ENCODE results near the gene FAM117A. TPM values are rescaled to one million over a fixed set of nuclear protein-coding genes. Genes with fewer than 3 reads are reported as not detected.

The FAM117A gene, protein sequence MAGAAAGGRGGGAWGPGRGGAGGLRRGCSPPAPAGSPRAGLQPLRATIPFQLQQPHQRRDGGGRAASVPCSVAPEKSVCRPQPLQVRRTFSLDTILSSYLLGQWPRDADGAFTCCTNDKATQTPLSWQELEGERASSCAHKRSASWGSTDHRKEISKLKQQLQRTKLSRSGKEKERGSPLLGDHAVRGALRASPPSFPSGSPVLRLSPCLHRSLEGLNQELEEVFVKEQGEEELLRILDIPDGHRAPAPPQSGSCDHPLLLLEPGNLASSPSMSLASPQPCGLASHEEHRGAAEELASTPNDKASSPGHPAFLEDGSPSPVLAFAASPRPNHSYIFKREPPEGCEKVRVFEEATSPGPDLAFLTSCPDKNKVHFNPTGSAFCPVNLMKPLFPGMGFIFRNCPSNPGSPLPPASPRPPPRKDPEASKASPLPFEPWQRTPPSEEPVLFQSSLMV
- total RNA-seq = 5.1 and 9.8 TPM in 2 replicates

DNA sequence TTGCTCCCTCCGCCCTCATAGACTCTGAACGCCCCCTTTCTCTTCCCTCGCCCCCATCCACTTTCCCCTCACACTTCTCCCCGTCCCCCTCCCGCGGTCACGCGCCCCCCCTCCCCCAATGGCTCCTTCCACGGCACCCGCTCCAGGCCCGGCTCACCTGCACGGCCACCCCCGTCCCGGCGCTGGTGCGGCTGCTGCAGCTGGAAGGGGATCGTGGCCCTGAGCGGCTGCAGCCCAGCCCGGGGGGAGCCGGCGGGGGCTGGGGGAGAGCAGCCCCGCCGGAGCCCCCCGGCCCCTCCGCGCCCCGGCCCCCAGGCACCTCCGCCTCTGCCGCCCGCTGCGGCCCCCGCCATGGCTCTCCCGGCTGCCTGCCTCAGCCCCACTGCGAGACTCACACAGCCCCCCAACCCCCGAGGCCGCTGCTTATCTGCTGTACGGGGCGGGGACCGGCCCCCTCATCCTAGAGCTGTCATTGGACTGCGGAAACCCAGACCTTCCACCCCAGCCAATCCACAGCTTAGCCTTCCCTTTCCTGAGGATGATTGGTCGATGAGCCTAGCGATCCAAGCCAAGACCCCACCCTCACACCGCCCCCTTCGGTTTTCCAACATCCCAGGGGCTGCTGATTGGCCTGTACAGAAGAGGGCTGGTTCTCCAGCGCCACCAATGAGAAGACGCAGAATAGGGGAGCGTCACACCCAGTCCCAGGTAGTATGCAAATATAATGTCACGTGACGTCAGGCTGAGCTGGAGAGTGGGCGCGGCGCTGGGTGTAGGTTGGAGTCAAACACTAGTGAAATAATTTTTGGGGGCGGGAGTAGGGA lies at the start of gene FAM117A:
Gene FAM117A, minus strand, starts transcription at position 397 of the 824 bp plus-strand sequence. Its CDS starts 44 bp downstream, at position 353.

DNA sequence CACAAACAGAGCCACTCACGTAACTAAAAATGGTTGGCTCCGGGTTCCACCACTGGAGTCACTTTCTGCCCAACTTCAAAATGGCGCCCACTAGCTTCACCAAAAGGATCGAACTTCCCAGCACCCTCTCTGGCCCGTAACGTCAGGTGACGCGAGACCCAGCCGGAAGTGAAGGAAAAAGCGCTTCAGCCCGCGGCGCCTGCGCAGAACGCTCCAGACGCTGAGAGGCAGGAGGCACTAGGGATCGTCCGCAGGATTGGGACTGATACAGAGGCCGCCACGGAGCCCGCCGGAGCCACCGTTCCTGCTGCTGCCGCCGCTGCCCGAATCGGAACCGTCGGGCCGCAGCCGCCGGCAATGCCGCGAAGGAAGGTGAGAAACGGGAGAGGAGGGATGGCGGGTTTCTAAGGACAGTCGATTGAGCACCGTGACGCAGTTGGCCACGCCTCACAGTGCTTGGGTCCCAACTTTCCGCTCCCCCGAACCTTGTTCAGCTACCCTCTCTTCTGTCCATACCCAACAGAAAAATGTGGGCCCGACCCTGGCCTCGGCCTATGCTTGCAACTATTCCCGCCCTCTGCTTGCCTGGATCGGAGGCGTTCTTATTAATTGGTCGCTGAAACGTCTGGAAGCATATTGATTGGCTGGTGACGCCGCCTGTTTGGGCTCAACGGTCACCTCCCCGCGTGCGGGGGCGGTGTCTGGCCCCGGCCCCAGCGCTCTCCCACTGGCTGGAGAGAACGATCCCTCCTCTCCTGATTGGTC lies 24.7 kb upstream of the FAM117A start, which contains the start of gene KAT7:
Gene KAT7, plus strand, starts transcription at position 204 of the 765 bp plus-strand sequence. Its CDS starts 154 bp downstream, at position 358.

DNA sequence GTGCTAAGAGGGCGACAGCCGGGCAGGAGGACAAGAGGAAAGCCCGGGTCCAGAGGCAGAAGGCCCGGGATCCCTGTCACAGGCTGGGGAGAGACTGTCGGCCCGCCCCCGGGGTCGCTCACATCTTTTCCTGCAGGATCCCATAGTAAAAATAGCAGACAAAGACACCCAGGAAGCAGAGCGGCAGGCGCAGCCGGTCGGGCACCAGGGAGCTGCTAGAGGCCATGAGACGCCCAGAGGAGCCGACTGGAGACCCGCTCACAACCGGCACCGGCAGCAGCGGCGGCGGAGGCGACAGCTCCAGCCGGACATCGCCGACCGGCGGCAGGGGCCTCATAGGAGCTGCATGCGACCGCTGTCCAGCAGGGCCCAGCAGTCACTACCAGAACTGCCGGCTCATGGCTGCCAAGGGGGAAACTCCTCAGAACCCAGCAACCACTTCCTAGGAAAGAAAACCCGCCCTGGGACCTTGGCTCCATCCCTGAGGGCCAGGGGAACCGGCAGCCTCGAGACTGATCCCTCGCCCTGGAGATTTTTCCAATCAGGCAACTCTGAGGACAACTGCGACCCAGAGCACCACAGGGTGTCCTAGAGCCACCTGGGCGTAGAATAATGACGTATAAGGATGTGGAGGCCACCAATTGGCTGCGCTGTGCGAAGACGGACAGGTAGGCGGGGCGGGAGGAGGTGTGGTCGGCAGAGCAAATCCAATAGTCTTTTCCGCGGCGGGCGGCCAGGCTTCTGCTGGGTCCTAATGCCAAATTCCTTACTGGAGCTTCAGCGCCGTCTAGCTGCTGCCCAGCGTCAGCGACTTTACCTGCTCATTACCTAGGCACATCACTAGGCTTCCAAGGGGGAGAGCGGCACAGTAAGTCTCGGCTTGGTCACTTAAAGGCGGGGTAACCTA lies 56.1 kb downstream of the FAM117A start, which contains the start of gene SLC35B1:
Gene SLC35B1, minus strand, starts transcription at position 357 of the 907 bp plus-strand sequence. Its CDS starts 131 bp downstream, at position 226.

DNA sequence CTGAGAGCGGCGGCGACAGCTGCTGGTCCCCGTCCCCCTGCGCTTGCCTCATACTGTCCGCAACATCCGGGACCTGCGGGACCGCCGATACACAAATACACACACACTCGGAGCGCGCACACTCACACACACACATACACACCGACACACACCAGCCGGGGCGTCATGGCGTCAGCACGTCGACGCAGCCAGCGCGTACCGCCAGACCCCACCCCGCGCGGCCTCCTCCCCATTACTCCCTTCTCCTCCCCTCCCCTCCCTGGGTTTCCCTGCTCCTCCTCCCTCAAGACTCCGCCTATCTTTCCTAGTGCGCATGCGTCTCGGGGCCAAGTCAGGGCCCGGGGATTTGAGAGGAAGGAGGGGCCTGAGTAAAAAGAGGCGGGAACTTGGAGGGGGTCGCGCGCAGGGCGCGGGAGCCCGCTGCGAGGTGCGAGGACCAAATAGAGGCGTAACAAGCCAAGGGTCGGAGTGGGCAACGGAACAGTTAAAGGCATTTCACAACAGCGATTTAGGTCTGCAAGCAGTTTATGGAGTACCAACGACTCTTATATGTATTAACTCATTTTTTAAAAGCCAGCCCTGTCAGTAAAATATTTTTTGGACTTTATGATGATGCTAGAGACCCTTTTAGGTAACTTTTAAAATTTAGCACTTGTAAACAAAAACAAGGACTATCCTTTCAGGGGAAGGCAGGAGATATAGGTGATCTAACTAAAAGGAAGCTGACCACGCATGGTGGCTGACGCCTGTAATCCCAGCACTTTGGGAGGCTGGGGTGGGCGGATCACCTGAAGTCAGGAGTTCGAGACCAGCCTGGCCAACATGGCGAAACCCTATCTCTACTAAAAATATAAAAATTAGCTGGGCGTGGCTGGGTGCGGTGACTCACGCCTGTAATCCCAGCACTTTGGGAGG lies 85.7 kb downstream of the FAM117A start, which contains the start of gene SPOP:
Gene SPOP, minus strand, starts transcription at position 165 of the 915 bp plus-strand sequence. CDS start 55,287 bp downstream, outside the sequence.

Other genes with a start within 250 kb of the FAM117A start
- gene NXPH3, start 188.3 kb downstream of the FAM117A start, total RNA-seq = 3.7 and 5.3 TPM in 2 replicates
- gene SPOP, start 86.0 kb downstream of the FAM117A start, total RNA-seq = 126 and 146 TPM in 2 replicates
- 53.7 and 55.3 TPM in 2 replicates for gene SLC35B1, start 56.2 kb downstream of the FAM117A start, total RNA-seq
- gene KAT7, start 24.6 kb upstream of the FAM117A start, total RNA-seq = 49.8 and 62.0 TPM in 2 replicates
- not detected in 2 replicates for gene TAC4, start 83.9 kb upstream of the FAM117A start, total RNA-seq
- not detected in 2 replicates for gene DLX4, start 205.1 kb upstream of the FAM117A start, total RNA-seq
- not detected in 2 replicates for gene DLX3, start 231.1 kb upstream of the FAM117A start, total RNA-seq

All from dermis lymphatic vessel endothelial cell (primary cell).